GM12892 (cell line): ENCODE results near the gene COQ5.

Experiments used
- POLR2A ChIP-seq: IDR thresholded peaks from 2 replicates; pipeline ENCODE4 v1.6.1; 2011; ENCODE audit warnings: low read depth, low read length, control low read depth
- POLR2AphosphoS5 ChIP-seq: IDR thresholded peaks from 2 replicates; pipeline ENCODE4 v1.6.1; 2011; ENCODE audit warnings: low read depth, low read length, control low read depth
- TAF1 ChIP-seq: IDR thresholded peaks from 2 replicates; pipeline ENCODE4 v1.6.1; 2011; ENCODE audit warnings: low read depth, mild to moderate bottlenecking, control low read depth, low read length, borderline replicate concordance

DNA sequence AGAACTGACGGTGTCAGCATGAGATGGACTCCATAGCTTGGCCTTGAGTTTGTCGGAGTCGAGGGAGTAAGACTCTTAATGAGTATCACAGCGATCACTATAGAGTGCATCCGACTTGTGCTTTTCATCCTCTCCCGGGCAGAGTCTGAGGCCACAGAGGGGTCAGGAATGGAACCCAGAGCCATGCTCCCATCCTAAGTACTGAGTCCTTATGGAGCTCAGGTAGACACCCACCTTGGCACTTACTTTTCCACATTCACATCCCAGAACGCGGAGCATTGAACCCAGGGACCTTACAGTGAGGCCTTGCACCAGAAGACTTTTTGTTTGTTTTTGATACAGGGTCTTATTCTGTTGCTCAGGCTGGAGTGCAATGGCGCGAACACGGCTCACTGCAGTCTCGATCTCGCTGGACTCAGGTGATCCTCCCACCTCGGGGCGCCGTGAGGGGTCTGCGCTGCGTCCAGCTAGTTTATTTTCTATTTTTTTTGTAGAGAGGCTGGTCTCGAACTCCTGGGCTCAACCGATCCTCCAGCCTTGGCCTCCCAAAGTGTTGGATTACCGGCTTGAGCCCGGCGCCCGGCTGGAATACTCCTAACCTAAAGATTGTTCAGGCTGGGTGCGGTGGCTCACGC is 58.7 kb downstream of the COQ5 start:
- no peak for TF ChIP-seq POLR2A
- TF ChIP-seq POLR2AphosphoS5 = no peak
- no peak for TF ChIP-seq TAF1
